ENCODE results near the gene MICALL2.

Gene MICALL2

DNA sequence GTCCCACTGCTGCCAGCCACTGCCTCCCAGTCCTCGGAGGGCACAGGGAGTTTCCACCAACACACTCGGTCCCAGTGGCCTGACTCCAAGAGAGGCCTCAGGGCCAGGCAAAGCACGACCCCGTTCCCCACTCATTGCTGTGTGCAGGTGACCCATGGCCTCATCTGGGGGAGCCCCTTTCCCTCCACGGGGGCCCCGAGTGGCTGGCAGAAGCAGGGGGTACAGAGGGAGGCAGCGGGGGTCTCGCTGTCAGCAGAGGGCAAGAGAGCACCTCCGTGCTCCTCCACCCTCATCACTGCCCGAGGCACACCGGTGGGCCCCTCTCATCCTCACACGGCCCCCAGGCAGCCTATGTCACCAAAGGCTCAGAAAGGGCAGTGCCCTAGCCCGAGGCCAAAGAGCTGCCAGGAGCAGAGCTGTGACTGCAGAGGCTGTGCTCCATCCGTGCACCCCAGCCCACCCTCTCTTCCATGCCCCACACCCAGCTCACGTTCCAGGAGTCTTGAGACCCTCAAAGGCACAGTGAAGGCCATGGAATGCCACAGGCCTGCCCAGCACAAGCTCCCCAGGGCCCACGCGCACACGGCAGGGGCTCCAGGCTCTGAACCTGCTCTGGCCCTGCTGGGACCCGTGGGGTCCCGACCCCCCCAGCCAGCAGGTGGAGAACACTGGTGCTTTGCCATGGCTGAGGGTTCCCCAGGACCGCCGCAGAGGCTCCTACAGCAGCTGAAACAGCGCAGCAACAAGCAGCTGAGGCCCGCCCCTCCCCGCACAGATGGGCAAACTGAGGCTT, 25.9 kb downstream of the MICALL2 start:
- DNase-seq (ENCODE audit: low read depth) = no peak

DNA sequence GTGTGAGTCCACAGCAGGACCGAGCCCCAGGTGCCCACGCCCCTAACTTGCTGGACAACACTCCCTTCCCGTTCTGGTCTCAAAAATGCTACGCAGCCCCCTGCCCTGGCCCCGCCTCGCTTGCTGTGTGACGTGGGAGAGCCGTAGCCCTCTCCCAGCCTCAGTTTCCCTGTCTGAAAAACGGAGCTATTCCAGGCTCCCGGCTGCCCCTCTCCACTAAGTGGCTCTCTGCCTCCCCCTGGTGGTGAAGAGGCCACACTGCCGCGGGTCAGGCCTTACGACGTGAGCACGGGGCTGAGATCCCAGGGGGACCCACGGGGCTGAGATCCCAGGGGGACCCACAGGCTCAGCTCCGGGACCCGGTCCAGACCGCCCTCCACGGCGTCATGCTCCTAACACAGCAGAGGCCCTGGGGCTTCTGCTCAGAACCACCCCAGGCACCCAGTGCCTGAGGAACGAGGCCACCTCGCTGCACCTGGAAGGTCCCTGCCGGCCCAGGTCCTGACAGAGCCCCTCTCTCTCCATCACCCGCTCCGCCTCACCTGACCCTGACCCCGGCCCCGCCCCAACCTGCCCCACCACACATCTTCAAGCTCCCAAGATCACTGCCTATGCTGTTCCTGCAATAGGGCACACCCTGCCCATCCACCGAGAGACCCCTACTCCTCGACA, 26.7 kb downstream of the MICALL2 start:
- peak; percentile 75 for DNase-seq (ENCODE audit: low read depth)

- DNase-seq (ENCODE audit: low read depth) = no peak
These were observed 27.5 kb downstream of the MICALL2 start for GRCh38 chr7:1431634-1432380.

DNA sequence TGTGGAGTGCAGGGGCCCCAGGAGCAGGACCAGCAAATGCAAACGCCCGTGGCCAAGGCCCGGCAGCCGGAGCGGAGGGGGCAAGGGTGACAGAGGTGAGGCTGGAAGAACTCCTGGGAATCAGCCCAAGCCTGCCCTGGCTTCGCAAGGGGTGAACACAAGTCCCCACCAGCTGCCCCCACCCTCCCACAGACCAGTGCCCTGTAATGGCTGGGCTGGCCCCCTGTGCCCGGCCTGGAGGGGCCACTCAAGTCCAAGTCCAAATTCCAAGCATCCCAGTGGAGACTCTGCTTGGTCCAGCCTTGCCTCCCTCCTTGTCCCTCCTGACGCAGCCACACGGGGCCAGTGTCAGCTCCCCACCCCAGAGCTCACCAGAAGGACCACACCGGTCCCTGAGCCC, 28.0 kb downstream of the MICALL2 start:
- no peak for DNase-seq (ENCODE audit: low read depth)

GRCh38 chr7:1430056-1430845, 29.0 kb downstream of the MICALL2 start:
- no peak for DNase-seq (ENCODE audit: low read depth)

- no peak for DNase-seq (ENCODE audit: low read depth)
These were observed 30.2 kb downstream of the MICALL2 start for GRCh38 chr7:1428941-1429501.

DNA sequence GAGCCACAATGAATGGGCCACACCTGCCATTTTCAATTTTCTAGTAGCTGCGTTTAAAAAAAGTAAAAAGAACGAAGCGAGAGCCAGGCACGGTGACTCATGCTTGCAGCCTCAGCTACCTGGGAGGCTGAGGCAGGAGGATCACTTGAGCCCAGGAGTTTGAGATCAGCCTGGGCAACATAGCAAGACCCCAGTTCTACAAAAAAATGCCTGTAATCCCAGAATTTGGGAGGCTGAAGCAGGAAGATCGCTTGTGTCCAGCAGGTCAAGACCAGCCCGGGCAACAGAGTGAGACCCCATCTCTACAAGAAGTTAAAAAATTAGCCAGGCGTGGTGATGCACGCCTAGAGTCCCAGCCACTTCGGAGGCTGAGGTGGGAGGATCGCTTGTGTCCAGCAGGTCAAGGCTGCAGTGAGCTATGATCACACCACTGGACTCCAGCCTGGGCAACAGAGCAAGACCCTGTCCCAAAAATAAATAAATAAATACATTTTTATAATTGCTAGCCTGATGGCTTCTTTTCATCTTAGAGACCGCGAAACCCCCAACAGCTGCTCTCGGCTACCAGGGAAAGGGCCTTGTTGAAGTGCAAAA, 32.1 kb downstream of the MICALL2 start:
- DNase-seq (ENCODE audit: low read depth) = no peak

- no peak for DNase-seq (ENCODE audit: low read depth)
These were observed 32.8 kb downstream of the MICALL2 start for GRCh38 chr7:1426474-1426873.

DNA sequence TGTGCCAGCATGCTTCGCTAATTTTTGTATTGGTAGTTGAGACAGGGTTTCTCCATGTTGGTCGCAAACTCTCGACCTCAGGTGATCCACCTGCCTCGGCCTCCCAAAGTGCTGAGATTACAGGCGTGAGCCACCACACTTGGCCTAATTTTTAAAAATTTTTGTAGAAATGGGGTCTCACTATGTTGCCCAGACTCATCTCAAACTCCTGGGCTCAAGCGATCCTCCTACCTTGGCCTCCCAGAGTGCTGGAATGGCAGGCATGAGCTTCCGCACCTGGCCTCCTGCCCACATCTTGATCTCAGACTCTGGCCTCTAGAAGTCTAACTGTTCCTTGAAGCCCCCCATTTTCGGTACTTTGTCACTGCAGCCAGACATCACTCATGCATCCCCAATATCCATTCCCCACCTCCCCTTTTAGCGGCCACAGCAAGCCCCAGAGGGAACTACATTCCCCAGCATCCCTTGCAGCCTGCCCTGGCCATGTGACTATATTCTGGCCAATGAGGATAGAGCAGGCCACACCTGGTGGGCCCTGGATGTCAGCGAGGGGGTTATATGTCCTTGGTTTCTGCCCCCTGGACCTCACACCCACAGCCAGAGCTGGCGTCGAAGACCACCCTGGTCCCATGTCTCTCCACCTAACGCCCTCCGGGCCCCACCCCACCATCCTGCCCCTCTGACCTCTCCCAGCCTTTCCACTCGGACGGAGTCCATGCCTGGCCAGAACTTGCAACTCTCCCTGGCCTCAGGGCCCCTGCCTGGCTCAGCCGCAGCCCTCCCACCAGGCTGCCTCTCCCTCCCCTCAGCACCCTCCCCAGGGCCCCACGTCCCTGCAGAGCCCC, 33.8 kb downstream of the MICALL2 start:
- no peak for DNase-seq (ENCODE audit: low read depth)

DNA sequence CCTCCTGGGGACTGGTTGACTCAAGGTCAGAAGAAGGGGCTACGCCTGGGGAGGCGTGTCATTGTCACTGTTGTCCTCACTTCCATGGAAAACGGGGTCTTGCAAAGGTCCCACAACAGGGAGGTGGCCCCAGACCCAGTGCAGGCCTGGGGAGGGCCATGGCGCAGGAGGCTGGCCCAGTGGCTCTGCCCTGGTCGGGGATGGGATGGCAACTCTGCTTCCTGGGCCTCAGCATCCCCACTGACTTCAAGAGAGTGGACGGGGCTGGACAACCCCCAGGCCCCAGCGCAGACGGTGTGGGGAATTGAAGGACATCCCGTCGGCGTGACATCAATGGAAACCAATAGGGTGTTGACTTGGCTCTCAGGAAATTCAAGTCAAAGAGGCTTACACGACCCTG, 35.2 kb downstream of the MICALL2 start:
- no peak for DNase-seq (ENCODE audit: low read depth)

- no peak for DNase-seq (ENCODE audit: low read depth)
These were observed 35.9 kb downstream of the MICALL2 start for GRCh38 chr7:1423264-1423811.

DNA sequence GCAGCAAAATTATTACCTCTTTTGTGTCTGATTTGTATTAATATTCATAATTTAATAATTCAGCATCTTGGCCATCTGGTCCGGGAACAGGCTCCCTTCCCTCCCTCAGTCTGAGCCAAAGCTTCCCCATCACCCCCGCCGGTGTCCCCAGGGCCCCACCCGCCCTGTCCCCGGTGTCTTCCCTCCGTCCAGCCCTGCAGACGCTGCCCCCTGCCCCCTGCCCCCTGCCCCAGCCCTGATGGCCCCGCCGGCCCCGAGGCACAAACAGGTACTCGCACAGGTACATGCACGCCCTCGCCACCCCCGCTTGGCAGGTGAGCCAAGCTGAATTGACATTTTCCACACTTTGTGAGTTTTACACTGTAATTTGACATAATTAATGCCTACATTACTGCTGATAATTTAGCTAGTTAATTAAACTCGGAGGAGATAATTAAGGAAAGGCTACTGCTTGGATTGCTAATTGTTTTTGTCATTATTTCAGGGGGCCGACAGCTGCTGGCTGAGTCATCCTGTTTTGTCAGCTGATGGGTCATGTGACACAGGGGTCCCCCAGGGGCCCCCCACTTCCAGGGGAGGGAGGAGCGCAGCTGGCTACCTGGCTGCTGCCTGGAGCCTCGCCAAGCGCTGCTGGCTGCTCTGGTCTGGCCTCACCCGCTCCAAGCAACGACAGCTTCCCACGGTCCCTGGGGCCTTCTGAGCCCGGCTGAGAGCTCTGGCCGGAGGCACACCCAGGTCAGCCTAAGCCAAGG, 36.6 kb downstream of the MICALL2 start:
- DNase-seq (ENCODE audit: low read depth) = no peak

DNA sequence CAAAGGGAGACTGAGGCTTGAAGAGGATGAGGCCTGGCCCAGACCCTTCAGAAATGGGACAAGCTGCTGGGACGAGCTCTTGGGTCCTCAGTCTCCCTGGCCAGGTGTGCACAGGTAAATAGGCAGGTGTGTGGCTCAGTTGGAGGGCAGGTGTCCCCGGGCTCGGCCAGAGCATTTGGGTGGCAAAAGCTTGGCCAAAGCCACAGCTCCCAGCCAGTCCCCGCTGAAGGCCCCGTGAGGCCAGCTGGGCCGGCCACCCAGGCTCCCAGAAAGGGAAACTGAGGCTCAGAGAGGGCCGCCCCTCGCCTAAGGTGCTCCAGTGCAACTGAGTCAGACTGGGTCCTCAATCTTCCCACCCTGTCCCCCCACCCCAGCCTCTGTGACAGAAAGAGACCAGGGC, 37.3 kb downstream of the MICALL2 start:
- no peak for DNase-seq (ENCODE audit: low read depth)

GRCh38 chr7:1421020-1421790, 38.1 kb downstream of the MICALL2 start:
- DNase-seq (ENCODE audit: low read depth) = no peak

- no peak for DNase-seq (ENCODE audit: low read depth)
These were observed 39.6 kb downstream of the MICALL2 start for GRCh38 chr7:1419688-1420087.

DNA sequence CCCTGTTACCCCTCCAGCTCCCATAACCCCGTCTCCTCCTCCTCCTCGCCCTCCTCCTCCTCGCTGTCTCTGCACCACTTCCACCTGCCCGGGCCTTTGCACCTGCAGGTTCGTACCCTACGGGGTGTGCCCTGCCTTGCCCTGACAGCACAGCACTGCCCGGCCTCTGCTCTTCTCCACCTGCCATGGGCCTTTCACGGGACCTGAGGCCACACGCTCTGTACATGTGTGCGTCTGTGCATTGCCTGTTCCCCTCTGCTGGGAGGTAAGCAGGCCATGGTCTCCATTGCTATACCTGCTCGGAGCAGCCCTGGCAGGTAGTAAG, 40.0 kb downstream of the MICALL2 start:
- no peak for DNase-seq (ENCODE audit: low read depth)

GRCh38 chr7:1418505-1419309, 40.6 kb downstream of the MICALL2 start:
- no peak for DNase-seq (ENCODE audit: low read depth)

DNA sequence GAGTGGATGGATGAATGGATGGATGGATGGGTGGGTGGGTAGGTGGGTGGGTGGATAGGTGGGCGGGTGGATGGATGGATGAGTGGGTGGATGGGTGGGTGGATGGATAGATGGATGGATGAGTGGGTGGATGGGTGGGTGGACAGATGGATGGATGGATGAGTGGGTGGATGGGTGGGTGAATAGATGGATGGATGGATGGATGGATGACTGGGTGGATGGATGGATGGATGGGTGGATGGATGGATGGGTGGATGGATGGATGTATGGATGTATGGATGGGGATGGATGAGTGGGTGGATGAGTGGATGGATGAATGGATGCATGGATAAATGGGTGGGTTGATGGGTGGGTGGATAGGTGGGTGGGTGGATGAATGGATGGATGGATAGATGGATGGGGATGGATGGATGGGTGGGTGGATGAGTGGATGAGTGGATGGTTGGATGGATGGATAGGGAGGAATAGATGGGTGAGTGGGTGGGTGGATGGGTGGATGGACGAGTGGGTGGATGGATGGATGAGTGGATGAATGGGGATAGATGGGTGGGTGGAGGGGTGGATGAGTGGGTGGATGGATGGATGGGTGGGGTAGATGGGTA, 43.8 kb downstream of the MICALL2 start:
- no peak for DNase-seq (ENCODE audit: low read depth)

Data from stimulated activated CD8-positive, alpha-beta memory T cell treated with anti-CD3 and anti-CD28 coated beads, Interleukin-12 subunit alpha, Interleukin-12 subunit beta, amount 100 ng/mL, for 1 hour (primary cell).